Measurements from ENCODE around the gene MRPS7. TPM values are rescaled to one million over a fixed set of nuclear protein-coding genes. Genes with fewer than 3 reads are reported as not detected.
A peak's percentile ranks its signal among the peaks of the same experiment; 100 is the strongest.
"Not testable (repeated sequence)": the region's sequence is repeated elsewhere in the genome, so short reads cannot be mapped to it uniquely, and the experiment has no call there.

MRPS7 gene
- total RNA-seq, 1 donor from 2014 or later: 57.0 TPM

DNA sequence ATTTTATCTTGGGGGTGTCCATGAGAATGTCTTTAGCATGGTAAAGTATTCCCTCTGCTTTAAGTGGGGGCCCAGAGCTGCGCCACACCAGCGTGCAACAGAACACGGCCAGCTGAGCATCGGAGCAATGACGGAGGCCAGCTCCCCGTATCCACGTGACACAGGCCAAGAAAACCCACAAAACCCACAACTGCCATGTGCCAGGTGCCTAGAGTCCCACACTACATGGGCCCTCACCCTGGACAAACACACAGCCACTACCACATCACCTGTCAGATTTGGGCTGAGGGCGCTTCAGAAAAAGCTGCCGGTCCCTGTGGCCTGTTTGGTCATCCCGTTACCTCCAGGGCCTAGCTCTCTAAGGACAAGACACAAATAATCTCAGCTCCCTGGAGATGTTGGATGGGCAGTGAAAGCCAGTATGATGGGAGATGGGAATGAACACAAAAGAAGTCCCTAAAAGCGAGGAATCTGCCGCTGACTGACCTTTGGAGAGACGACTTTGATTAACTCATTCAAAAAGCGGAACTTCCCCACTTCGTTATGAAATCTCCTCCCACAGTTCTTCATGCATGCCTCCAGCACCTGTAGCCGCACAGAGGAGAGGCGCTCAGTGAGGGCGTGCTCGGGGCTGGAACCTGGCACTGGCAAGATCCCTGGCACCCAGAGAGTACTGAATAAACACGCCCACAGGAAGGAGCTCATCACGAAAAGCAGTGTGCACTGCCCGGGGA, 17.4 kb upstream of the MRPS7 start:
- DNase-seq (ENCODE audit: low spot score): no peak

DNA sequence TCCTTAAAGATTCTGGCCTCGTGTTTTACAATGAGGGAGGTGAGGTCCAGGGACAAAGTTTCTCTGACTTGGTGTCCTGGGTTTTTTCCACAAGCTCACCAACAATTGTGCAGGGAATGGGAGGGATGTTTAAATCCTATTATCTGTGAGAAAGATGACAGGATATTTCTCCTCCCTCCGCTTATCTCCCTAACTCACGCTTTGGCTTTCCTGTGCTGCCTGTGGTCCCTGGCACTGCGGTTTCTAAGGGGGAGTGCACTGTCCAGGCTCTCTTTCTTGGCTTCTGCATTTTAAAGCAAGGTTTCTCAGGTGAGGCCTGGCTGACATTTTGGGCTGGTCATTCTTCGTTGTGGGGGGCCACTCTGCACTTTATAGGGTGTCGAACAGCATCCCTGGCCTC, 16.7 kb upstream of the MRPS7 start:
- DNase-seq (ENCODE audit: low spot score): no peak

DNA sequence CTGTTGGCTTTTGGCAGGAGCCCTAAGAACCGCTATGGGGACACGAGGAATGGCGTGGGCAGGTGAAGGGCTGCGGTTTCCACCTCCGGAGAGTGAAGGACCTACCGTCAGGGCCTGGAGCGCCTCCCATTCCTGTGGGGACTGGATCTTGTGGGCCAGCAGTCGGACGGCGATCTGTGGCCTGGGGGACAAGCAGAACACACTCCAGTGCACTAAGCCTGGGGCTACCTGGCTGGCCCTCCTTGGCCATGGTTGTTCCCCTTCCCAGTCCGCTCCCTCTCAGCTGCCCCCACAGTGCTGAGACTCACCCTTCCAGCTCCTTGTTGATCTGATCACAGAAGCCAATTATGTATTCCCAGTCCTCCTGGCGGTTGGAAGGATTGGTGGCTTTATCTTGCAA, 15.3 kb upstream of the MRPS7 start:
- DNase-seq (ENCODE audit: low spot score): no peak

DNA sequence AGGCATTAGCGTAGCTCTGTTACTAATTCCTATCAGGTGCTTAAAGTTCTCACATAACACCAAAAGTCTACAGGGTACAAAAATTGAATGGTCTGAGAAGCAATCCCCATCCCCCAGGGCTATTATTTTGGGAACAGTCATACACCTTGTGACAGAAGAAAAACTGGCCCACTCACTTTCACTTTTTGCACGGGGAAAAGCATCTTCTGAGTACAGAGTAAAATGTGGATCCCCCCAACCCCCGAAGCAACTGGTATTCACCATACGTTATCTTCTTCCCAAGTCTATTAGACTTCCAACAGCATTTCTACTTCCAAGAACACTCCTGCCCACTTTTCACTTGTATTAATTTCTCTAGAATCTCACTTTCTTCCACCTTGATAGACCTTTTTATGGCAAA, 12.1 kb upstream of the MRPS7 start:
- DNase-seq (ENCODE audit: low spot score): no peak

DNA sequence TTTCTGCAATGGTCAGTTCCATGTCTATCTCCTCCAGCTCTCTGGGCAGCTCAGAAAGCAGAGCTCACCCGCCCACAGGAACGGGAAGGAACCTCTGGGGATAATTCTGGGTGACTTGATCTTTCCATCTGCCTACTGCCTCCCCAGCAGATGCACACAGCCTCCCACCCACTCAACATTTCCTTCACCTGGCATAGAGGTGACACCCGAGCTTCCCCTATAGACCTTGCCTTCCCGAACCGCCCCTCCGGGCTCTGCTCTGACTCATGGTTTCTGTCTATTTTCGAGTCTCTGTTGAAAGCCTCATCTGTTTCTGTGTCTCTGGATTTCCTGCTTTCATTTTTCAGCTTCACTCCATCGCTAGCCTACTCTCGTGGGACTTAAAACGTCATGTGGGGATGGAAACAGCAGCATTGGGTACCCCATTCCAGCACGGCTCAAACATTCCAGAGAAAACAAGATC, 11.6 kb upstream of the MRPS7 start:
- no peak for DNase-seq (ENCODE audit: low spot score)

DNA sequence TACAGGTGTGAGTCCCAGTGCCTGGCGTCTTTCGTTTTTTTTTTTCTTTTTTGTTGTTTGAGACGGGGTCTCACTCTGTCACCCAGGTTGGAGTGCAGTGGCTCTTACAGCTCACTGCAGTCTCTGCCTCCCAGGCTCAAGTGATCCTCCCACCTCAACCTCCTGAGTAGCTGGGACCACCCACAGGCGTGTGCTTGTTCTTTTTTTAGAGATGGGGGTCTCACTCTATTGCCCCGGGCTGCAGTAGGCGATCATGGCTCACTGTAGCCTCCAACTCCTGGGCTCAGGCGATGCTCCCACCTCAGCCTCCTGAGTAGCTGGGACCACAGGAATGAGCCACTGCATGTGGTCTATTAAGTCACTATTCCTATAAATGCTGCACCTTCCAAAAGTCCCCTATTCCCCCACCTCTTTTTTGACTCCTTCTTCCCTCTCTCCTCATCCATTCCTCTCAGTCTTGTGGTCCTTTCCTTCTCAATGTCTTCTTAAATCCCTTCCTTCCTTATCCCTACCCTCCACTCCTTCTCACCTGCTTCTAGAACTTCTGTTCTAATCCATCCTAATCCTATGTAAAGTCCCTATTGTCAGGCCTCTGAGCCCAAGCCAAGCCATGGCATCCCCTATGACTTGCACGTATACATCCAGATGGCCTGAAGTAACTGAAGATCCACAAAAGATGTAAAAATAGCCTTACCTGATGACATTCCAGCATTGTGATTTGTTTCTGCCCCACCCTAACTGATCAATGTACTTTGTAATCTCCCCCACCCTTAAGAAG, 9.5 kb upstream of the MRPS7 start:
- DNase-seq (ENCODE audit: low spot score): no peak

DNA sequence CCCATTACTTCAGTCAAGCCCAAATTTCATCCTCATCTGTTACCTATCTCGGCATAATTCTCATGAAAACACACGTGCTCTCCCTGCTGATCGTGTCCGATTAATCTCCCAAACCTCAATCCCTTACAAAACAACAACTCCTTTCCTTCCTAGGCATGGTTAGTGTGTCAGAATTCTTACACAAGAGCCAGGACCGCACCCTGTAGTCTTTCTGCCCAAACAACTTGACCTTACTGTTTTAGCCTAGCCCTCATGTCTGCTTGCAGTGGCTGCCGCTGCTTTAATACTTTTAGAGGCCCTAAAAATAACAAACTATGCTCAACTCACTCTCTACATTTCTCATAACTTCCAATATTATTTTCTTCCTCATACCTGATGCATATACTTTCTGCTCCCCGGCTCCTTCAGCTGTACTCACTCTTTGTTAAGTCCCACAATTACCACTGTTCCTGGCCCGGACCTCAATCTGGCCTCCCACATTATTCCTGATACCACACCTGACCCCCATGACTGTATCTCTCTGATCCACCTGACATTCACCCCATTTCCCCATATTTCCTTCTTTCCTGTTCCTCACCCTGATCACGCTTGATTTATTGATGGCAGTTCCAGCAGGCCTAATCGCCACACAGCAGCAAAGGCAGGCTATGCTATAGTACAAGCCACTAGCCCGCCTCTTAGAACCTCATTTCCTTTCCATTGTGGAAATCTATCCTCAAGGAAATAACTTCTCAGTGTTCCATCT, 5.6 kb upstream of the MRPS7 start:
- DNase-seq (ENCODE audit: low spot score): not testable (repeated sequence)

DNA sequence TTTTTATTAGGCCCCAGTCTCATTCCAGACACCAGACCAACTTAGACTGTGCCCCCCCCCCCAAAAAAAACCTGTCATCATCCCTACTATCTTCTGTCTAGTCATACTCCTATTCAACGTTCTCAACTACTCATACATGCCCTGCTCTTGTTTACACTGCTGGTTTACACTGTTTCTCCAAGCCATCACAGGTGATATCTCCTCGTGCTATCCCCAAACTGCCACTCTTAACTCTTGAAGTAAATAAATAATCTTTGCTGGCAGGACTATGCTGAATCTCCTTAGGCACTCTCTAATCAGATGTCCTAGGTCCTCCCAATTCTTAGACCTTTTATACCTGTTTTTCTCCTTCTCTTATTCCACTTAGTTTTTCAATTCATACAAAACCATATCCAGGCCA, 4.5 kb upstream of the MRPS7 start:
- not testable (repeated sequence) for DNase-seq (ENCODE audit: low spot score)

DNA sequence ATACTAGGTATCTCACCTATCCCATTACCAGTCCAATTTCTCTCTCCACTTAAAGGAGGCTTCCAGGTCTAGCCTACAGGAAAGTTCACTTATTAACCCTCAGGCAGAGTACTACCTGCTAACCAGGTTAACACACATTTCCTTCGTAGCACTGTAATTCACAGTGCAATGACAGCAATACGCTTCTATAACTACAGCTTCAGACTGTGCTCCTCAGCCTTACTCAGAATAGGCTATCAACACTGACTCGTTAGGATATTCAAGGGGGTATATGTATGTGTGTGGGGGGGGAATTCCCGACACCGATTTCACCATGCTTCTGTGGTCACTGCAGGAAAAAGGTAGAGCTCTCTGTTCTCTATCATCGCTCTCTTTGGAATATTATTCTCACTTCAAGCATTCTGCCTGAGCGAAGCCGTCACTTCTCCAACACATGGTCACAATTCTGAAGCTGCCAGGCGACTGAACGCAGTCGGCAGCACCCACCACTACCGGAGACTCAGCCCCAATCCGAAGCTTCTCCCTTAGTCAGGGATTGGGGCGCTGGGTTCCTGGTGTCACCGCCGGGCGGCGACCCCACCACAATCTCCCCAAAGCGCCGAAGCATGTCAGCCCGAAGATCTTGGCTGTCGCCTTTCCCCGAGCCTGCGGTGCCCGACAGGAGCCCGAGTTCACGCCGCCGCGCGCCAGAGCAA, 891 bp upstream of the MRPS7 start:
- no peak for DNase-seq (ENCODE audit: low spot score)

DNA sequence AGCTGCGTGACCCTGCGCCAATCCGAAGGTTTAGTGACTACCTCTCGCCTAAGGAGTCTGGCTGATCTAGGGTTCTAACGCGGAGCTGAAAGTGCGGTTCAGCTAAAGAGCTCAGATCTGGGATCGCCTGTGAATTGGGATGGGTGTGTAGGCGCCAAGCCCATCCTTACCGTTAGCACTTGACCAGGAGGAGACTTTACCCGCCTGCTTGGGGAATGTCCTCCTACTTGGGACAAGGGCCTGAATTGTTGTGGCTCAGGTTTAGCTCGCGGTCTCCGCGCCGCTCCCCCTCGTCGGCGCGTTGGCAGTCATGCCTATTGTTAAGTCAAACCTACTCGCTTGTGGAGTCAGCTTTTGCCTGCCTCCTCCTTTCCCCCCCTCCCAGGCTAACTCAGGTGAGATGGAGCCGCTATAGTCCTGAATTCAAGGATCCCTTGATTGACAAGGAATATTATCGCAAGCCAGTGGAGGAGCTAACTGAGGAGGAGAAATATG, 480 bp downstream of the MRPS7 start:
- no peak for DNase-seq (ENCODE audit: low spot score)

DNA sequence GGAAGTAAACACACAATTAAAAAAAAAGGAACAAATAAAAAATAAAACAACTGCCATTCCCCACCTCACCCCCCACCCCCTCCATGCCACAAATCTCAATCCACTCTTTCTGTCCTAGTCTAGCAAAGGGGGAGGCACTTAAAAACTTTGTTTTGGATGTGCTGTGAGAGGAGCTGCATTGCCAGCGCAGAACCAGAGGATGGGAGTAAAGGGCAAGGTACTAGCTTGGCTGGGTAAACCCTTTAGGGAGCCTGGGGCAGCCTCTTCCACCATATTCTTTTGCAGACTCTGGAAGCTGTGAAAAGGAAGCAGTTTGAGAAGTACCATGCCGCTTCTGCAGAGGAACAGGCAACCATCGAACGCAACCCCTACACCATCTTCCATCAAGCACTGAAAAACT, 1.4 kb downstream of the MRPS7 start:
- no peak for DNase-seq (ENCODE audit: low spot score)

DNA sequence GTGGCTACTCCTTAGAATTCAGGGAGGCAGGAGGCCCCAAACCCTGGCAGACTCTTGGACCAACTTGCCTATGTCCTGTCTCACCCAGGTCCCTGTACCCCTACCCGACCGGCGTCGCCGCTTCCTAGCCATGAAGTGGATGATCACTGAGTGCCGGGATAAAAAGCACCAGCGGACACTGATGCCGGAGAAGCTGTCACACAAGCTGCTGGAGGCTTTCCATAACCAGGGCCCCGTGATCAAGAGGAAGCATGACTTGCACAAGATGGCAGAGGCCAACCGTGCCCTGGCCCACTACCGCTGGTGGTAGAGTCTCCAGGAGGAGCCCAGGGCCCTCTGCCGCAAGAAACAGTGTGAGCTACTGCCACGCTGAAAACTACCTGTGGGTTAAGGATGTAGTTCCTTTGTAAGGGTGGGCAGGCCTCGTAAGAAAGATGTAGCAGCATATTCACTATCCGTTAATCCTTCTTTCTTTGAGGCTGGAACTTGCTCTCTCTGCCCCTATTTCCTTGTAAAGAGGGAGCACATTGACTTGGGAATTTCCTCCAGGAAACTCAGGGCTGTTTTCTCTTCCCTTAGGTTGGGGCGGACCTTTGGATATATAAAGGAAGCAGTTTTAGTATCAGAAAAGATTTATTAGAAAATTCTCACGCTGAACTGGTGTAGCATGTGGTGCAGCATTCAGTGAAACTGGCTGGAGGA, 4.1 kb downstream of the MRPS7 start:
- no peak for DNase-seq (ENCODE audit: low spot score)

DNA sequence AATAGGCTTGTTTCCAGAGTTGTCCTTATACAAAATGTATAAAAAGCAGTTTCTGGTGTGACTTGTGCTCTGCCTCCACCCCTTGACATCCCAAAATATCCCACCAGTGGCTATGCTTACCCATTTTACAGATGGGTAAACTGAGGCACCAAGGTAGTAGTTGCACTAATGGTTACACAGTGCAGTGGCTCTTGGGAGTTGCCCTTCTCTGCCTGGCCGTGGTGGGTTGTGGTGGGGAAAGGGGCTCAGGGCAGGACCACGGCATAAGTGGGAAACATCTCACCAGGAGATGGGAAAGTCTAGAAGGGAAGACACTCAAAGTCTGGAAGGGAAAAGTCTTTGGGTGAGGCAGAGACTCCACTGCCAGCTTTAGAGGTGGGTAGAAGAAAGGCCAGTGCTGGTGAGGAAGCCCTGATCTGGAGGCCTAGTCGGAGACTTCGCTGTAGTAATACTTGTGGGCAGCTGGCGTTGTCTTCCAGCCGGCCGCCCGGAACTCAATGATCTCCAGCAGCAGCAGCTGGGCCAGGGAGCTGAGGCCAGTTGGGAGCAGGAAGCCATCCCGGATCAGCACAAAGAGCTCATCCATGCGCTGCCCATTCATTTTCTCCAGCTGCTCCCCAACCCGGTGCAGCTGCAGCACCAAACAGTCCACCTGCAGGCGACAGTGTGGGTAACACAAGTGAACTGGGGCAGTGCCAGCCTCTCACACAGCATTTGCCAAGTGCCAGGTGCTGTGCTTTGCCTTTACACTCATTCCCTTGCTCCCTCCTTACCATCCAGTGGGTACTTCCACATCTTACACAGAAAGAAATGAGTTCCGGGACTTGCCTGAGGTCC, 4.9 kb downstream of the MRPS7 start:
- DNase-seq (ENCODE audit: low spot score): no peak

DNA sequence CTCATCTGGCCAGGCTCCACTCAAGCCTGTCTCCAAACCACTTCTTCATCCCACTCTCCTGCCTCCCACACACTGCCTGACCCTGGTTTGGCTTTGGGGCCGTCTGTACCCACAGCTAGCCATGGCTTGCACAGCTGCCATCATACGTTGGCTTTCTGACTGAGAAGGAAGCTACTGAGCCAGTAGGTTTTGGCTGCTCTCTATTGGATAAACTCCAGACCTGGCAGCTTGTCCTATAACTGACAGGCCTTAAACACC, 5.4 kb downstream of the MRPS7 start:
- DNase-seq (ENCODE audit: low spot score): no peak

DNA sequence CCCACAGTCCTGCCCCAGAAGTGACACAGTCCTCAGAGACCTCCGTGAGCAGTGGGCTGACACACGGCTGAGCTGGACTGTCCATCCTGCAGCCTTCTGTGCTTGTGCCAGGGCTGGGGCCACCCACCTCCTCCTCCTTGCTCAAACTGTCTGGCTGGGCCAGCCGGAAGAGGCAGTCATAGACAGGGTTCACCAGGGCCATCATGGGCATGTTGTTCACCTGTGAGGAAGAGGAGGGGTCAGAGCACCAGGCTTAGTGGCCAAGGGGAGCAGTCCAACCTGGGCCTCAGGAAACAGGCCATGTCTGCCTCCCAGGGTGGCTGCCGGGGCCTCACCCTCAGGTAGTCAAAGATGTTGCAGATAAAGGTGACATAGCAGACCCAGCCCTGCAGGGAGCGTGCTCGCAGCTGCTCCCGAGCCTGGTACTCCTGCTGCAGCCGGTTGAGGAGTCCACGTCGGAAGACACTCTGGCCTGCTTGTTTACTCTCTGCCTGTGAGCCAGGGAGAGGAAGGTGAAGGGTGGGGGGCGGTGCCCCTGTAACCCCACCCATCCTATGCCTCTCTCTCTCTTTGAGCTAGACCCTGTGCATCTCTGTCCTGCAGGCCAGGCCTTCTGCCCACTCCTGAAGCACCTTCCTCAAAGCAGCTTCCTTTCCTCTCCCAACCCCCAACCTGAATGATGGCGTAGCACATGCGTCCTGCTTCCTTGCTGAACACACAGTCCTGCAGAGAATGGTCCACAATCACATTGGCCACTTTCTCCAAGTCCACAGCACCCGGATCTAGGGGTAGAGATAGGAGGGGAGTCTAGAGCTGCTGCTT, 5.9 kb downstream of the MRPS7 start:
- no peak for DNase-seq (ENCODE audit: low spot score)

DNA sequence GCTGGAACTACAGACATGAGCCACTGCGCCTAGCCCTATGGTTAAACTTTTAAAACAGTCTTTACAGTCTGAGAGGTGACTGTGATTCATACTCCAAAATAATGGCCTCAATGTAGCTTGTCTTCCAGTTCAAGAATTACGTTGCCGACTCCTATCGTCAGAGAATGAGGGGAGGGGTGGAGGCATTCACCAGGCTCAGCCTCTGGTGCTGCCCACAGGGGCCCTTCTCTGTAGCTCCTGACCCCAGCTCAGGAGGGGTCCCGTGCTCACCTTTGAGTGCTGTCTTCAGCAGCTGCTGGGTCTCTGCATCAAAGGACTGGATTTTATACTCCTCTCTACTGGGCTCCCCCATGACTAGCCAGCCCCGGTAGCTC, 8.2 kb downstream of the MRPS7 start:
- no peak for DNase-seq (ENCODE audit: low spot score)

DNA sequence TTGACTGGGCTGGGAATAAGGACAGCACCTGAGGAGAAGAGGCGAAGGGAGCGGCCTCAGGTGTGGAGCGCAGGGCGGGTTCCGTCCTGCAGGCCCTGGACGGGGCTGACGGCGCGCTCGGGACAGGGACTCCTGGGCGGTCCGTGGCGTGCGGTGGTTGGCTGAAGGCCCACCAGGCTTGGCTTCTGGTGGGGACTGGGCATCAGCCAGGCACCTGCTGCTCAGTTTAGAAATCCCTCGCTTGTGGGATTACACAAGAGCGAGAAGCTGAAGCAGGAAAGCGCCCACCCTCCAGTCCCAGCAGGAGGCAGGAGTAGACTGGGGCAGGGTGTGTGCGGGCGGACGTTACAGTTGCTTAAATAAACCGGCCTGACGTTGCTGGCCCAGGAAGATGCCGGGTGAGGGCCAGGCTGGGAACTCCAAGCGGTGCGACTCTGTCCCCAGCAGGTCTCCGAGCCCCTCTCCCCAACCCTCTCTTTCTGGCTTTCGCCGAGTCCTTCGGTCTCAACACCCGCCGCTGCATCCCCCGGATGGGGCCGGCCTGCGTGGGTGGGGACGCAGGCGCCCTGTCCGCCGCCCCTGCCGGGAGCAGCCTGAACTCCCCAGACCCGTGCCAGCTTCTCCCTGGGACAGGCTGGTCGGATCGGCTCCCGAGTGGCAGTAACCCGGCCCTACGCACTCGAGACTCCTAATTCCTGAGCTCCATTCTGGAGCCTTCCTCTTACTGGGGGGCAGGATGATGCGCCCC, 8.7 kb downstream of the MRPS7 start:
- peak; percentile 61 for DNase-seq (ENCODE audit: low spot score)

DNA sequence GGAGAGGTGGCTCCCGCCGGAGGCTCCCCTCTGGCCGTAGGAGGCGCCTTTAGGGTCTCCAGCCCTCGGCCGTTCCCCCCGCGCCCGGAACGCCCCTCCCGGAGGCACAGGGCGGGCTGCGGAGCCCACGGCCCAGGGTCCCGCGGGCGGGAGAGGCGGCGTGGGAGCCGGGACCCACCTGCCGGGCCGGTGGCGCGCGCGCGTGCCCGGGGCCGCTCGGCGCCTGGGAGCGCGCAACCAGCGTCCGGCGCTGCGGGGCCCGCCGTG, 9.2 kb downstream of the MRPS7 start, which contains the start of gene MIF4GD:
MIF4GD (minus strand) TSS at position 266 of the 267 bp plus-strand sequence. CDS start 1,036 bp downstream, outside the sequence.
- DNase-seq (ENCODE audit: low spot score): no peak
